Epidermal melanocyte (primary cell): Measurements from ENCODE around the gene IL19.
"Not testable (repeated sequence)": the region's sequence is repeated elsewhere in the genome, so short reads cannot be mapped to it uniquely, and the experiment has no call there.

Experiments
- DNase-seq: peaks from one replicate; pipeline ENCODE4 v3.0.0; 2011; ENCODE audit warnings: low spot score; ENCODE audit not compliant: insufficient read length

Gene IL19

DNA sequence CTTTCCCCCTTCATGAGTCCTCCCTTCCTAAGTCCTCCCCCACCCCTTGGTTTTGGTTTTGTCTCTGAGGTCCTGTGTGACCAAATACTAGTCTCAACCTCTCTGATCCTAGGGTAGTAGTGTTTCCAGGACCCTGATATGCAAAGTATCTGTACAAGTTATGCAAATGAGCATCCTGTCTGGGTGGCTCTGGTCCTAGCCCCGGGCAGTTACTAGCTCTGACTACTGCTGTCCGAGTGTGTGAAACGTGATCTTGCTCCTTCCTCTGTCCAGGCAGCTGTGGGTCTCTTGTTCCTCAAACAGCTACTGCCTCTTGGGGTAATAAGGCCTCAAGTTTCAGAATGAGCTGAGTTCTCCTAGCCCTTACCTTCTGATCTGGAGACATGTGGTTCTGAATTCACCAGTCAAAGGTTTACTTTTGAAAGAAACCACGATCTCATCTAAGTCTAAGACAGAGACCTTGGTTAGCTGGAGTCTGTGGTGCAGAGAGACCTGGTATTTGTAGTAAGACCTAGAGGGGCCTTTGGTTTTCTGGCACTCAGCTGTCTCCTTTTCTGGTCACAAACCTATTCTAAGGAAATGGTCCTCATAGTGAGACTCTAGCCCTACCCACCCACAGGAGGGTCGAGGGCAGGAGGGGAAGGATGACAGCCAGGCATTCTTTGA, 31.0 kb upstream of the IL19 start:
- DNase-seq, result peak; percentile 46

DNA sequence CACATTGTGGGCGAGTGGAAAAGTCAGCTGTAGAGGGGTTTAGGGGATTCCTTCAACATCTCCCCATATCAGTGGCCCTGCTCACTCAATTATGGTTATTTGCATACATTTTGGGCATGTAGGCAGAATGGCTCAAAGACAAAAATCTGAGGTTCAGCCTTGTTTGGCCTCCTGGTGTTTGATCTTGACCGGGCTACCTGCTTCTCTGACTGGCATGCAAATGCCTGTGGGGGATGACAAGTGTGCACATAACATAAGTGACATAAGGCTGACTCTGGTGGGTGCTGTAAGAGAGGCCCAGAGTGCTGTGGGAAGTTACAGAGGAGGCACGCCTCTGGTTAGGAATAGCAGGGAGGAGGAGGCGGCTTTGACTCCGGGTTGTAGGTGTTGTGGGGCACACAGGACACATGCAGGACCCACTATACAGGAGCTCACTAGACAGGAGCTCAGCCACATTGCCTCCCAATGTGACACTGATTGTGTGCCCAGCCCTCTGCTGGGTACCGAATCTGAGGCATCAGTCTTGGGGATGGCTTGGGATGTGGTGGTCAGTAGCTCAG, 29.4 kb upstream of the IL19 start:
- no peak for DNase-seq

DNA sequence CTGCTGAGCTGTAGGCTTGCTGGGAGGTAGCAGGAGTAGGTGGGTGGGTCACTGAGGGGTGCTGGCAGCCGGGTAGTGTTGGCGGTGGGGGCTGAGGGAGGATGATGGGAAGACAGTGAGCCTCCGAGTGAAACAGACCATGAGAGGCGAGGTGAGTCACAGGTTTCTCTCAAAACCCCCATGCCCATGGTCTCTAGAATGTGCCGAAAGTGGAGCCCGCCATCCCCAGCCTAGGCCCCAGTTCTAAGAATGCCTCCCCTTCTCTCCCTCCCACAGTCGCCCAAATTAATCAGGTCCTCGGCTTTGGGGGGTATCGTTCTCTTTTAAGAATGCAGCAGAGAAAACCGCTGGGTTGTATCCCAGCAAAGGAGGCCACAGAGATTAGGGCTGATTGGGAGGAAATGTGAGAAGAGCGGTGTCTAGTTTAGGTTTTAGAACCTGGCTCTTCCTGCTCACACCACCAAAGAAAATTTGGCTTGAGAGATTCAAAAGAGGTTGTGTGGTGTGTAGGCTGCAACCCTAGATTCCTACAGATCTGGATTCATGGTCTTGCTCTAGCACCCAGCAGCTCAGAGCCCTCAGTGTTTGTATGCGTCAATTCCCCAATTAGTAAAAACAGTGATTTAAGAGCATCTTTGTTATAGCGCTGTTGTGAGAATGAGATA, 27.7 kb upstream of the IL19 start:
- no peak for DNase-seq

DNA sequence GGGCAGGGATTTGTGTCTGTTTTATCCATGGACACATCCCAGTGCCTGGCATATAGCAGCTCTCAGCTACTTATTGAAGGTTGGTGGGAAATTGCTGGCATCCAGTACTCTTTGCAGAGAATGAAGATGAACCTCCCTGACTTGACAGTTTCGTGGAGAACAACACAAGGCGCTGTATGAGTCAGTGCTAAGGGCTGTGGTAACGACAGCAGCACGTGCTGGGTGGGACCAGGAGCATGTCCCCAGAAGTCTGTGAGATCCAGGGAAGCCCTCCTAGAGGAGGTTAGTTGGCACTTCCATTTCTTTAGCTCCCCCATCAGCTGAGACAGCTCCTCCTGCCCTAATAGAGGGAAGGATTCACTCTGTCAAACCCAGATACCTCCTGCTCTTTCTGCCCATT, 25.9 kb upstream of the IL19 start:
- DNase-seq, result no peak

DNA sequence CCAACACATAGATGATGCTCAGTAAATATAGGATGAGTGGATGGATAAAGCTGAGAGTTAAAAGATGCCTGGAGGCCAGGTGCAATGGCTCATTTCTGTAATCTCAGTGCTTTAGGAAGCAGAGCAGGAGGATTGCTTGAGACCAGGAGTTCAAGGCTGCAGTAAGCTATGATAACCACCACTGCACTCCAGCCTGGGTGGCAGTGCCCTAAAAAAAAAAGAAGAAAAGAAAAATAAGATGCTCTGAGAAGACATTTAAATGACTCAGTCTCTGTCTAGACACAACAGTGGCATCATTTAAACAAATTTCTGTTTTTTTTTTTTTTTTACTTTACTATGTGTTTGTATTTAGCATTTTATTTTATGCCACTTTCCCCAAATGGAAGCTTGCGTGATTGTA, 25.3 kb upstream of the IL19 start:
- no peak for DNase-seq

DNA sequence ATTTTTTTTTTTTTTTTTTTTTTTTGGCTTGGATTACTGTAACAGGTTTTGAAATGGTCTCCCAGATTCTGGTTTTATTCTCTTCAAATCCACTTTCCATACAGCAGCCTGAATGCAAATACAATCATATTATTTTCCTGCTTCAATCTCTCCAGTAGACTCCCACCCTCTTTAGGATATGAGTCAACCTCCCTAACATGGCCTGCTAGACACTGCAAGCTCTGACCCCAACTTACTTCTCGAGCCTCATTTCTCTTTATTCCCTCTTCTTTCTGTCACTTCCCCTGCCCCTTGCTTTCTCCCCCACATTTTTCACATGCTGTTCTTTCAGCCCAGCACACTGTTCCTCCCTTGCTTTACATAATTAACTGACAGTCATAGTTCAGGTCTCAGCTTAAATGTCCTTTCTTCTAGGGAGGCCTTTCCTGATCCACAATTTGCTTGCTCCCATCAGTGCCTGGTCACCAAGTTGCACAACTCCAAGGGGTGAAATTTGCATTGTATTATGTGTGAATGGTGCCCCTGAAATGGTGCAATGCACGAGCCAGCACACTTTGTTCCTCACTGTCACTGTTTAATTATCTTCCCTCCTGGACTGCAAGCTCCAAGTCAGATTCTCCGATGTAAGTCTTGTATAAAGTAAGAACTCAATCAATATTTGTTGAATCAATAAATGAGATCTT, 22.1 kb upstream of the IL19 start:
- DNase-seq, result no peak

DNA sequence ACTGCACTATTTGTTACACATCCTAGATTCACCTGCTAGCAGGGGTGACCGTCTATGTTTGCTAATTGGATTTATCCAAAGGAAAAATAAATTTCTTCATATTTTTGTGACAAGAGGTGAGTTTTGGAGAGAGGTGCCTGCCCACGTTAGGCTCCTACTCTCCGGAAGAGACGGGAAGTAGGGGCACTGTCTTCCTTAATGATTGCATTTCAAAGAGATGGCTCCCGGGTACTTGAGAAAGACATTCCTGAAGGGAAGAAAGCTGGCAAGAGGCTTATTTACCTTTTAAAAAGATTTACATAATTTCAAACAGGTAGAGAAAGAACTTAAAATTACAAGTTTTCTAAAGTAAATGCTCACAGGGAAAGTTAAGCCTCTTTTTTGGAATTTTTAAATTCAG, 18.7 kb upstream of the IL19 start:
- no peak for DNase-seq

DNA sequence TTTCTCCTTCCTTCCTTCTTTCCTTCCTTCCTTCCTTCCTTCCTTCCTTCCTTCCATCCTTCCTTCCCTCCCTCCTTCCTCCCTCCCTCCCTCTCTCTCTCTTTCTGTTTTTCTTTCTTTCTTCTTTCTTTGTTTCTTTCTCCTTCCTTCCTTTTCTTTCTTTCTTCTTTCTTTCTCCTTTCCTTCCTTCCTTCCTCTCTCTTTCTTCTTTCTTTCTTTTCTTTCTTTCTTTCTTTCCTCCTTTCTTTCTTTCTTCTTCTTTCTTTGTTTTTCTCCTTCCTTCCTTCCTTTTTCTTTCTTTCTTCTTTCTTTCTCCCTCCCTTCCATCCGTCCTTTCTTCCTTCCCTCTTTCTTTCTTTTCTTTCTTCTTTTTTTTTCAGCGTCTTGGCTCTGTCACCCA, 18.1 kb upstream of the IL19 start:
- DNase-seq, result no peak

DNA sequence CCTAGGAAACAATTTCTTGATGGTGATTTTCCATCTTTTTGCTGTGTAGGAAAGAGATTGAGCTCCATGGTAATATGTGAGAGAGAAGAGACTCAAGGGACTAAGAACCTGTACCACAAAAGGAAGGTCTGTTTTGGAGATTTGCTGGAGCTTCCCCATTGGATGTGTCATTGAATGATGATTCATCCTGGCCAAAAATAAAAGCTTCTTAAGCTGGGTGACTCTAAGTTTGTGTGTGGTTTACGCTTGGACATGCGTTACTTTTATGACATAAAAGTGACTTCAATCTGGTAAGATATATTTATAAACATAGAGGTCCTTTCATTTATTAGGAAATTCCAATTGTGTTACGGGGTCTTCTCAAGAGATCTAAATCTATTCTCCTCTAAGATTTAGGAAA, 17.4 kb upstream of the IL19 start:
- no peak for DNase-seq

DNA sequence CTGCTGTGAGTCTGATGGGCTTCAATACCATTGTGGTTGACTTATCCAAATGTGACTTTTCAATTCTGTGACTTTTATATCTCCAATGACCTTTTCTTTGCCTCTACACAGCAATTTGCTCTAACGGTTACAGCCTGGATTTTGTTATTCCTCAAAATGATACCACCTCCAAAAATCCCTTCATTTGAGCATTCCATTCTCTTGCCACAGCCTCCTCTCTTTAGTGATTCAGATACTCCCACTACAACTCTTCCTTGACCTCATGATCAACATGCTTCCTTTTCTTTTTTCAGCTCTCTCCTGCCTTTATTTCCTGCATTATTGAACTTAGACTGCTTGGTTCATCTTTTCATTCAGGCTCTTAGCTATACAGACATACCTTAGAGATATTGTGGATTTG, 16.6 kb upstream of the IL19 start:
- DNase-seq, result no peak

DNA sequence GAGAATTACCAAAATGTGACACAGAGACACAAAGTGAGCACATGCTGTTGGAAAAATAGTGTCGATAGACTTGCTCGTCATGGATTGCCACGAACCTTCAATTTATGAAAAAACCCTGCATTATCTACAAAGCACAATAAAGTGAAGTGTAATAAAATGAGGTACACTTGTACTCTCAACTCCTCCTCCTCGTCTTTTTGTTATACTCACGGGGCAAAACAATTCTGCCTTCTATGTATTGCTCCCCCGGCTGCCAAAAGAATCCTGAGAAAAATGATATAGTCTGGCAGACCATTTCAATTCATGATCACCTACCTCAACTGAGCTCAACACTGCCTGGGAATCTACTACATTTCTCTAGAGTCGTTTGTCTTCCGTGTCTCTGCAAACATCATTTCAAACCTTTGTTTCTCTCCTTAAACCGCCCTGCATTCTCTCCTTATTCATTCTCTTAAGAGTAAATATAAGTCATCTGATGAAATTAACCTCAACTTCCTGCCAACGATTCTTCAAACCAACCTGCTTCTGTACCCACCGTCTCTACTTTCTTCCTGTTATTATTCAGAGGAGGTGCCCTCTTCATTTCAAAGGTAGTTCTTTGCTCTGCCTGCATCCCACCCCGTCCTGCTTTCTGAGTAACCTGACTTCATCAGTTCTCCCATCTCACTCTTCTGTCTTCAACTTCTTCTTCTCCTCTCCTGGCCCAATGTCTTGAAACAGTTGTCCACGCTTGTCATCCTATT, 12.9 kb upstream of the IL19 start:
- DNase-seq, result no peak

DNA sequence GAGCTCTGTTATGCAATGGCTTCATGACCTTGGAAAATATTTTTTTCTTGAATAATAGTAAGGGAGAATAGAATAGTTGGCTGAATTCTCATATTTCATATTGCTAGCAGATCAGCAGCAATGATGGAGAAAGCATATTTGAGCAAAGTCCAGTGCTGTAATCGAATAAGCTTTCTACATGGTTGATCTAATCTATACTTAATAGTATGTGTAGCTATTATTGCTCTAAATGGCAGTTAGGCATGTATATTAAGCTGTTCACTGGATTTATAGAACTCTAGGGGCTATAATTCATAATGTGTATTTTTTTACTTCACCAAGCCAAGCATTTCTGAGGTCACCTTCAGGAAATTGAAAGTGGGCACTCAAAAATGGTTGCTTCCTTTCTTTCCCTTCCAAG, 10.0 kb upstream of the IL19 start:
- DNase-seq, result no peak

DNA sequence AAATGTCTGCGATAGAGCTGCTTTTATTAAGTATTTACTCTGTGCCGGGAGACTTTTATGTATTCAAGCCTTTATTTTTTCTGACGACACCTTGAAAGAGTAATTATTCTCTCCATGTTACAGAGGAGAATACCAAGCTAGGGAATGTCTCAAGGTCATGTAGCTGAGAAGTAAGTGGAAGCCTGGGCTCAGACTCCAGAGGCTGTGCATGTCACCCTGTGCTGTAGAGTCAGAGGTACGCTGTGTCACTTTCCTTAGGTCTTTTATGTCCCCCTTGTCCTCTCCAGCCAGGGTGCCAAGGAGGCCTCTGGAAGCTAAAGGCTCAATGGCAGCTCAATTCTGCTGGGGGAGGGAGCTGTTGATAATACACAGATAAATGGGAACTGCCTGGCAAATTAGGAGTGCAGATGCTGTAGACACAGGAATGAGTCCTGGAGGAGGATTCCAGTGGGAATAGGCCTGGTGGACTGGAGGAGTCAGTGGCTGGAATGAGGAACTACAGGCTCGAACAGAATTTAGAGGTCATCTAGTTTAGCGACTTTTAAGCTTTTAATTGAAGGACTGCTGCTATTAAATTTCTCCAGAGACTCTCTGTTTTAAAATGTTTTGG, 9.3 kb upstream of the IL19 start:
- DNase-seq, result no peak

DNA sequence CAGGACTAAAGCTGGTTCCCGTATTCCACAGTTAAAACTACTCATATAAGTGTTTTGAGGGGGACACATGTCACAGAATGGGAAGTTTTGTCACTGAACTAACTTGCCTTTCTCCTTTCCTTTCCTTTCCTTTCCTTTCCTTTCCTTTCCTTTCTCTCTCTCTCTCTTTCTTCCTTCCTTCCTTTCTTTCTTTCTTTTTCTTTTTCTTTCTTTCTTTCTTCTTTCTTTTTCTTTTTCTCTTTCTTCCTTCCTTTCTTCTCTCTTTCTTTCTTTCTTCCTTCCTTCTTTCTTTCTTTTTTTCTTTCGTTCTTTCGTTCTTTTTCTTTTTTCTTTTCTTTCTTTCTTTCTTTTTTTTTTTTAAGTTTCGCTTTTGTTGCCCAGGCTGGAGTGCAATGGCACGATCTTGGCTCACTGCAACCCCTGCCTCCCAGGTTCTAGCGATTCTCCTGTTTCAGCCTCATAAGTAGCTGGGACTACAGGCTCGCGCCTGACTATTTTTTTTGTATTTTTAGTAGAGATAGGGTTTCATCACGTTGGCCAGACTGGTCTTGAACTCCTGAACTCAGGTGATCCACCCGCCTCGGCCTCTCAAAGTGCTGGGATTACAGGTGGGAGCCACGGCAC, 7.7 kb upstream of the IL19 start:
- DNase-seq, result not testable (repeated sequence)

DNA sequence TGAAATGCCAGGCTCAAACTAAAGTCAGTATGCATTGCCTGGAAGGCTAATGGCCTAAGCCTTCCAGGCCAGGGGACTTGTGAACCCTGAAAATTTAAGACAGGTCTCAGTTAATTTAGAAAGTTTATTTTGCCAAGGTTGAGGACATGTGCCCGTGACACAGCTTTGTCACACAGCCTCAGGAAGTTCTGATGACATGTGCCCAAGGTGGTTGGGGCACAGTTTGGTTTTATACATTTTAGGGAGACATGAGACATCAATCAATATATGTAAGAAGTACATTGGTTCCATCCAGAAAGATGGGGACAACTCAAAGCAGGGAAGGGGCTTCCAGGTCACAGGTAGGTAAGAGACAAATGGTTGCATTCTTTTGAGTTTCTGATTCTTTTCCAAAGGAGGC, 4.8 kb upstream of the IL19 start:
- not testable (repeated sequence) for DNase-seq

DNA sequence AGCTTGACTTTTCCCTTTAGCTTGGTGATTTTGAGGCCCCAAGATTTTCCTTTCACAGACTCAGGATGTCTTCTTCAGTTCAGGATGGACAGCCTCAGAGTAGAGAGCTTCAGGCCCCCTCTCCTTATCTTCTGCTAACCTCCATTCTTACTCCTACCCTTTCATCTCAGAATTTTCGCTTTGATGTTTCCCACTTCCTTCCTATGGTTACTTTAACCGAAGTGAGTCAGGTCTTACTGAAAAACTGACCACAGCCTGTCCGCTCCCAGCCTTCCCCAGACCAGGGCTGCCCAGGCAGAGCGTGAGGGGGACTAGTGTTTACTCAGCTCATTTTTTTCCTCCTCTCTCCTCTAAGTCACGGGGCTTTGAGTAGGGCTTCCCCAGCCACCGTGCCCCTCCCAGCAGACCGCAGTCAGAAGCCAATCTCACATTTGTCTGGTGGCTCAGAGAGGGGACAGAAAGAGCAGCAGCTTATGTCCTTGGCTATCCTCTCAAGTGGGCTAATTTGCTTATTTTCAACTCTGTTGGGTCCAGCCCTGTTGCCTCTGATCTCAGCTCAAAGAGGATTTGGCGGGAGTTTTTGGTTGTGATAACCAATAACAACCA, 4.2 kb upstream of the IL19 start:
- DNase-seq, result no peak

DNA sequence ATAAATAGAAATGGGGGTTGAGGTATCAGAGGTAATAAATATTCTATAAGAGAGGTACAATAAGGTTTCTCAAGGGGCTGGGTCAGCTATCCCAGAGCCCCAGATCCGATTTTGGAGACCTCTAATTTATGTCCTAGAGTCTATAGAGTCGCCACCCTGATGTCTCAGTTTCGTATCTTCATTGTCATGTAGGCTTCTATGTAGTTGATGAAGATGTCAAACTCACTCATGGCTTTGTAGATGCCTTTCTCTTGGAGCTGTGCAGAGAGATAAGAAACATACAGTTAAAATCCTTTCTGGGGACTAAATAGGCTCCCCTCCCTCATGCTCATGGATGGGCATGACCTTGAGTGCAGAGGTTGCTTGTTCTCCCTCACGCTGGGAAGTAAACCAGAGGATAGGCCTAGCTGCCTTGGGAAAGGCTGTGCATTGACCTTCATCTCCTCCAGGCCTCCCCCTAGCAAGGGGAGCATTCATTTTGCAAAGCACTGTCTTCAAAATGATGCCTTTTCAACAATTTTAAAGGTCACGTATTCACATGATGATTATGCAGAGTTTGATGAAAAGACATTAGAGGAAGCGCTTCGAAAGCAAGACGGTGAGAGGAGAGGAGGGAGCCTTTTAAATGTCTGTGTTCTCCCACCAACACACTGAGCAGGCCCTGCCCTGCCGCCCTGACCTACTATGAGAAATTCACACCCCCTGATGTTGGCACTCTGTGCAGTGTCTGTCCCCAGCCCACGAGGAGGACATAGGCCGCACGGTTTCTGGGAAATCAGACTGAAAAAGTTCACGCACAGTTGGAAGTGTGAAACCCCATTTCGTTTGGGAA, 1.9 kb upstream of the IL19 start:
- no peak for DNase-seq

DNA sequence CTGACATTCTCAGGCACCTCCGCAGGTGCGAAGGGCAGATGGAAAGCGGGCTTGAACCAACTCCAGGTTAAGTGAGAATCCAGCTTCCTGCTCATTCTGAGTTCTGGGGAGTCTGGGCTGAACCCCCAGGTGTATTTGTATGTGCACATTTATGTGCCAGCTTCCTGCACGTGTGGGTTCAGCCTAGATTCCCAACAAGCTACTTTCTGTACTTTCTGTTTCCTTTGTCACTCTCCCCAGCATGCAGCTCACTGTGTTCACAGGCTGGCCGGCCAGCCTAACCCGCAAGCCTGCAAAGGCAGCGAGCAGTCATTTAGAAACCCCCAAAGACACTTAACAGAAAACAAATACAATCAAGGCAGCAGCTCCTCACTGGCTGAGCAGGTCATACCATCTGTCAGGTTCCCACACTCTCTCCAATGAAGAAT, 1.3 kb upstream of the IL19 start:
- DNase-seq, result no peak

DNA sequence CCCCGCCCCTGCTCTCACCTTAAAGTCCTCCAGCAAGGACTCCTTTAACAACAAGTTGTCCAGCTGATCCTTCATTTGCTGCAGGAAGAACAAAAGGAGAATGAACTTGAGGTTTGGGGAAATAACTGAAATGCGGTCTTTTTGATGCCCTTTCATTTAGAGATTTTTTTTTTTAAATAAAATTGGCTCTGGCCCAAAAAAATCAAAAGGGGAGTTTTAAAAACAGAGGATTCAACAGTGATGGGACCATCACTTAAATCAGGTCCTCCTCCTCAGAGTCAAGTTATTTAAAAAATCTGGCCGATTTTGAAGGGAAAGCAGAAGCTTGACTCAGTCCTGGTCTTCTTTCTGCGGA, 742 bp downstream of the IL19 start:
- DNase-seq, result no peak
